PC-9 (cell line): ENCODE measurements around the gene ADGRB3. TPM values are rescaled to one million over a fixed set of nuclear protein-coding genes. Genes with fewer than 3 reads are reported as not detected.

Experiments used
- BruUV-seq: library from RNA; stranded (reverse); fragments of 400-500 nt; replicated peaks from 2 replicates; lab custom pipeline; 2021; lab: Mats Ljungman, UMichigan
- CTCF ChIA-PET: fragments of 300-600 bp; sonication (Branson Sonifier 250); formaldehyde crosslinking; loops from one replicate; lab custom pipeline; 2022; ENCODE audit warnings: antibody characterized with exemption; lab: Charles Lee
- POLR2A ChIA-PET: fragments of 300-600 bp; sonication (Branson Sonifier 250); formaldehyde crosslinking; loops from one replicate; lab custom pipeline; 2022; ENCODE audit warnings: antibody characterized with exemption; ENCODE audit not compliant: unreplicated experiment; lab: Charles Lee
- DNase-seq, 2 experiments: peaks; one replicate each; pipeline versions ENCODE4 v3.0.0 to v3.0.0-alpha.2; 2015 to 2022; ENCODE audit warnings: mixed read lengths in 1 of 2
- H2AFZ ChIP-seq: fragments of 200-600 bp; sonication (generic); 2 replicates; pipeline ENCODE4 v1.8.1; 2017; ENCODE audit warnings: antibody characterized with exemption
- H3F3A ChIP-seq: fragments of 200-600 bp; sonication (generic); 2 replicates; pipeline ENCODE4 v1.8.1; 2017; ENCODE audit warnings: antibody characterized with exemption, mild to moderate bottlenecking, low read depth; ENCODE audit not compliant: insufficient read depth
- H3K27ac ChIP-seq: fragments of 200-600 bp; sonication (generic); 2 replicates; pipeline ENCODE4 v1.6.1; 2016; ENCODE audit warnings: mixed run types
- H3K27me3 ChIP-seq: fragments of 200-600 bp; sonication (generic); 2 replicates; pipeline ENCODE4 v1.6.1; 2016; ENCODE audit warnings: low read depth, mixed run types; ENCODE audit not compliant: insufficient read depth
- H3K36me3 ChIP-seq: fragments of 200-600 bp; sonication (generic); 2 replicates; pipeline ENCODE4 v1.6.1; 2016; ENCODE audit warnings: low read depth, mixed run types
- H3K4me1 ChIP-seq: fragments of 200-600 bp; sonication (generic); replicated peaks from 2 replicates; pipeline ENCODE4 v1.6.1; 2016; ENCODE audit warnings: mixed run types; ENCODE audit not compliant: insufficient read depth
- H3K4me2 ChIP-seq: fragments of 200-600 bp; sonication (generic); 2 replicates; pipeline ENCODE4 v1.6.1; 2017; ENCODE audit warnings: mixed run types
- H3K4me3 ChIP-seq: fragments of 200-600 bp; sonication (generic); 2 replicates; pipeline ENCODE4 v1.6.1; 2016; ENCODE audit warnings: mixed run types
- H3K79me2 ChIP-seq: fragments of 200-600 bp; sonication (generic); 2 replicates; pipeline ENCODE4 v1.6.1; 2017; ENCODE audit warnings: low read depth, mixed run types
- H3K9me2 ChIP-seq: fragments of 200-600 bp; sonication (generic); 2 replicates; pipeline ENCODE4 v1.8.1; 2017; ENCODE audit warnings: mild to moderate bottlenecking; ENCODE audit not compliant: insufficient read depth
- H3K9me3 ChIP-seq: fragments of 200-600 bp; sonication (generic); 2 replicates; pipeline ENCODE4 v1.8.1; 2016; ENCODE audit warnings: low read depth; ENCODE audit not compliant: insufficient read depth
- H4K20me1 ChIP-seq: fragments of 200-600 bp; sonication (generic); 2 replicates; pipeline ENCODE4 v1.8.1; 2017; ENCODE audit not compliant: insufficient read depth
- CTCF ChIP-seq: fragments of 200-600 bp; sonication (generic); conservative IDR thresholded peaks from 2 replicates; pipeline ENCODE4 v1.6.1; 2017; ENCODE audit warnings: mixed run types, antibody characterized with exemption, mild to moderate bottlenecking, moderate library complexity
- EZH2 ChIP-seq: fragments of 200-600 bp; sonication (generic); IDR thresholded peaks from 2 replicates; pipeline ENCODE4 v1.8.0; 2017; ENCODE audit warnings: antibody characterized with exemption, low read depth
- intact Hi-C: fragments of 100-400 bp; cut with micrococcal nuclease; formaldehyde crosslinking; loops from one replicate; pipeline ENCODE4 v1.10.0; 2022; ENCODE audit not compliant: unreplicated experiment
- total RNA-seq: library from RNA; stranded (reverse); gene quantifications from 2 replicates; pipeline ENCODE4 v1.2.3, GENCODE V29; 2021

ADGRB3 gene
- total RNA-seq, 1 experiment from 2014 or later, result not detected

- TF ChIP-seq CTCF (no peak), EZH2 (no peak)
- H3K27me3 ChIP-seq, result no peaks in the 10 kb centered on the region
- H3K4me1 ChIP-seq, result no peaks in the 10 kb centered on the region
- POLR2A ChIA-PET, result no interaction called here
- H3K36me3 ChIP-seq, result no peaks in the 10 kb centered on the region
- intact Hi-C loops, result no loop called here
- H3K79me2 ChIP-seq, result no peaks in the 10 kb centered on the region
- no peak overlapping the region for H3K27ac ChIP-seq
- H4K20me1 ChIP-seq, result no peaks in the 10 kb centered on the region
- no peak overlapping the region for H3K4me2 ChIP-seq
- no peak overlapping the region for H2AFZ ChIP-seq
- no TSS peak for BruUV-seq
- CTCF ChIA-PET, result no interaction called here
- no peak for DNase-seq
- H3K9me2 ChIP-seq, result no peaks in the 10 kb centered on the region
- H3K4me3 ChIP-seq, result no peak overlapping the region
- no peaks in the 10 kb centered on the region for H3K9me3 ChIP-seq
- H3F3A ChIP-seq, result no peaks in the 10 kb centered on the region
Measured at GRCh38 chr6:69294862-69295261, 659.8 kb downstream of the ADGRB3 start.

- Histone ChIP-seq H3K9me2 (no peaks in the 10 kb centered on the region), H3K4me3 (no peak overlapping the region), H3K4me2 (no peak overlapping the region), H2AFZ (no peak overlapping the region), H3K36me3 (no peaks in the 10 kb centered on the region), H4K20me1 (no peaks in the 10 kb centered on the region), H3K79me2 (no peaks in the 10 kb centered on the region), H3K9me3 (no peaks in the 10 kb centered on the region), H3K27ac (no peak overlapping the region), H3K4me1 (no peaks in the 10 kb centered on the region), H3K27me3 (no peaks in the 10 kb centered on the region), H3F3A (no peaks in the 10 kb centered on the region)
- no peak for DNase-seq
- intact Hi-C loops, result no loop called here
- TF ChIP-seq EZH2 (no peak), CTCF (no peak)
- ChIA-PET POLR2A (no interaction called here), CTCF (no interaction called here)
- no TSS peak for BruUV-seq
Measured at GRCh38 chr6:69303382-69303781, 668.3 kb downstream of the ADGRB3 start.

- intact Hi-C loops, result no loop called here
- Histone ChIP-seq H3K79me2 (no peaks in the 10 kb centered on the region), H3K36me3 (no peaks in the 10 kb centered on the region), H3K27ac (no peak overlapping the region), H4K20me1 (no peaks in the 10 kb centered on the region), H3K27me3 (no peaks in the 10 kb centered on the region), H3K4me2 (no peak overlapping the region), H3K4me1 (no peaks in the 10 kb centered on the region), H3K9me2 (no peaks in the 10 kb centered on the region), H3F3A (no peaks in the 10 kb centered on the region), H3K9me3 (no peaks in the 10 kb centered on the region), H2AFZ (no peak overlapping the region), H3K4me3 (no peak overlapping the region)
- no peak for TF ChIP-seq EZH2
- TF ChIP-seq CTCF, result no peak
- no TSS peak for BruUV-seq
- CTCF ChIA-PET, result no interaction called here
- no peak for DNase-seq
- POLR2A ChIA-PET, result no interaction called here
Measured at GRCh38 chr6:69305456-69305855, 670.4 kb downstream of the ADGRB3 start.
